ENCODE results near the gene NPIPA5.
"Not testable (repeated sequence)": the region's sequence is repeated elsewhere in the genome, so short reads cannot be mapped to it uniquely, and the experiment has no call there.

DNA sequence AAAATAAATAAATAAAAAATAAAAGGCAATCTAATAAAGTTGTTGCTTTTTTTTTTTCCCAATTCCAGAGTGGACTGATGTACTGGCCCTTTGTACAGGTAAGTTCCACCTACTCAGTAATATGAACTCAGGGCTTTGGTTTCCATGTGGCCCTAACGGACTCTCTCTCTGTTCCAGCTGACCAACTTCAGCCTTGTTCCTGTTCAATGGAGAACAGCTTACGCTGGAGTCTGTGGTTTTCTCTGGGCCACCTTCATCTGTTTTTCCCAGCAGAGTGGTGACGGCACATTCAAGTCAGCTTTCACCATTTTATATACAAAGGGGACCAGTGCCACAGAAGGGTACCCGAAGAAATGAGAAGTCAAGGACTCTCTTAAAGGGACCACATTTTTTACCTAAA is 29.7 kb upstream of the NPIPA5 start:
- TF ChIP-seq POLR2AphosphoS5 (IDR thresholded peaks at IDR 0.05; ENCODE audit: low read depth, low read length); POLR2A (IDR thresholded peaks at IDR 0.05; ENCODE audit: low read depth, low read length); TAF1 (IDR thresholded peaks at IDR 0.05; ENCODE audit: borderline replicate concordance, low read depth, low read length): not testable (repeated sequence)

Measured in GM12892 (cell line).